HG03565 (cell line): ENCODE measurements around the gene KCNA3.
"Not testable (repeated sequence)": the region's sequence is repeated elsewhere in the genome, so short reads cannot be mapped to it uniquely, and the experiment has no call there.

Experiments used
- ATAC-seq: cut with Tn5 transposase; IDR thresholded peaks from one replicate; pipeline ENCODE4 v1.9.1; 2021; ENCODE audit warnings: mild to moderate bottlenecking, moderate library complexity; ENCODE audit not compliant: unreplicated experiment

Gene KCNA3

DNA sequence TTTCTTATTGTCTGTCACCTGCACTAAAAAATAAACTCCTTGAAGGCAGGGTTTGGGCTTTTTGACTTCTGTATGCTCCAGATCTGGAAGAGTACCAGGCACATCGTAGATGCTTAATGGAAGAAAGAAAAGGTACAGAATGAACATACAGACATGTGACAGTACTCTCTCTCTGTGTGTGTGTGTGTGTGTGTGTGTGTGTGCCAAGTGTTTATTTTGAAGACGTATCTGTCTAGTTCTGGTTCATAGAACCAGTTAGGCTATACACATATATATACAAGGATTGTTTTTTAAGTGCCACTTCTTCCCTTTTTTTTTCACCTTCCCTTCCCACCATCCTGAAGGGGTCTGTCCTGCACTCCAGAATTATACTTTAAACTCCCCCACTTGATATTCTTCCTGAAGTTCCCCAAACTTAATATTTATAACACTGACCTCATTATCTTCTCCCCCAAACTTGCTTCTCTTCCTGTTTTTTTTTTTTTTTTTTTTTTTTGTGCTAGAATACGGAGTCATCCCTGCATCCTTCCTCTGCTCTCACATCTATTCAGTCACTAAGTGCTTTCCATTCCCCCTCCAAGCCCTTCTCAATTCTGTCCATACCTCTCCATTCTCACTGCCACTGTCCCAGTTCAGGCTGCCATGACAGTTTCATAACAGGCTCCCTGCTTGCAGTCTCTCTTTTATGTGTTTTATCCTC lies 5.4 kb upstream of the KCNA3 start:
- ATAC-seq, result no peak

DNA sequence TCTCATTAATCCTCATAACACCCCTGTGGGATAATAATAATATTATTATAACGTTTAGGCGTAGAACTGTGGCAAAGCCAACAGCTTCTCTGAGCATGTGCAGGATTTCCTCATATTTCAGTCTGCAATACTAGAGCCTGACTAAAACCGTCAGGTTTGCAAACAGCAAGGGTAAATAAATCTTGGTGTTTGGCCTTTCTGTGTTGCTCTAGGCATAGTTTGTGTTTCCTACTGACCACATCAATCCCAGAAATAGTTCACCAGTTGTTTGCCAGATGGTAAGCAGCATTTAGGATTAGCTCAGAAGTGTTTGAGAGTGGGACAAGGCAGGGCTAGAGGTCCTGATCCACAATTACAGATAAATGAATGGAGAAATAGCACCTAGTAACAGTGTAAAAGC lies 2.8 kb upstream of the KCNA3 start:
- ATAC-seq, result no peak

DNA sequence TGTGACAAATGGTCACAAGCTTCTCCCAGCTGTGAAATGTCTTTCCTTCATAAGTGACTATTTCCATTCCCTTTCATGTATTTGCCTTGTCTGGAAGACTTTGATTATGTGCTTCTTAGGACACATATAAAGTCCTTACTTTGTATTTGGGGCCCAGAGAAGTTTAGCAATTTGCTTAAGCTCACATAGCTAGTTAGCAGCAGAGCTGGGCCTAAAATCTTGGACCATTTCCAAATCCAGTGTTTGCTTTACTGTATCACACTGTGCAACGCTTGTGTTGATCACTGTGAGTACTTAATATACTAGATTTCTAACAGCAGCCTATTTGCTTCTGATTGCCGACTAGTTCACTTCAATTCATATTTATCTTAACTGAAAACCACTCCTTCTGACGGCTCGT lies 2.2 kb upstream of the KCNA3 start:
- ATAC-seq, result no peak

DNA sequence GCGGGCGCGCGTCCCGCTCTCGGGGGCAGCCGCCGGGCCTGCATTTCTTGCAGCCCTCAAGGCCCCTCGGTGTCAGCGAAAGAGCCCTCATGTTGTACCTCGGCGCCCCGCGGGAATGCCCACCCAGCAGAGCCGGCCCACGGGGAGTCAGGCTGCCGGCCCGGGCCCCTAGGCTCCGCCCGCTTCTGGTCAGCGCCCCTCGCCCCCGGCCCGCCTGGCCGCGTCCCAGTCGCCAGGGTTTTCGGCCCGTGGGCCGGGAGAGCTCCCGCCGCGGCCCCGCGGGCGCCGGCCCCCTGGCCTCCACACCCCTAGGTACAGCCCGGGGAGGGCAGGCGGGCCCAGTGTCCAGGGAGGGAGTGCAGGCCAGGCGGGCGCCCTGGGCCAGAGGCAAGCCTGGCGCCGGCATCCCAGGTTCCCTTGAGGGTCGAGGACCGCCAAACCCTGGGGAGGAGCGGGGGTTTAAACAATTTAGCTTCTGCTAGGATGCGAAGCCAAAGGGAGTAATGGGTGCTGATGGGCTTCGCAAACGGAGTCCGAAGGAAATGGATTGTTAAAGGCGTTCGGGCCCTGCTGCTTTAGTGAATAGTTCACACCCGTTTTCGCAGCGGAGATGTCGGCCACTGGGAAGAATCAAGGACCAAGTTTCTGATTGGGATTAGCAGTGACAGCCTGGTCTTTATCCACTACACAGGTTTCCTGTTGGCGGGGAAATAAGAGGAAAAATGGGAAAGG lies 486 bp upstream of the KCNA3 start:
- ATAC-seq, result no peak

DNA sequence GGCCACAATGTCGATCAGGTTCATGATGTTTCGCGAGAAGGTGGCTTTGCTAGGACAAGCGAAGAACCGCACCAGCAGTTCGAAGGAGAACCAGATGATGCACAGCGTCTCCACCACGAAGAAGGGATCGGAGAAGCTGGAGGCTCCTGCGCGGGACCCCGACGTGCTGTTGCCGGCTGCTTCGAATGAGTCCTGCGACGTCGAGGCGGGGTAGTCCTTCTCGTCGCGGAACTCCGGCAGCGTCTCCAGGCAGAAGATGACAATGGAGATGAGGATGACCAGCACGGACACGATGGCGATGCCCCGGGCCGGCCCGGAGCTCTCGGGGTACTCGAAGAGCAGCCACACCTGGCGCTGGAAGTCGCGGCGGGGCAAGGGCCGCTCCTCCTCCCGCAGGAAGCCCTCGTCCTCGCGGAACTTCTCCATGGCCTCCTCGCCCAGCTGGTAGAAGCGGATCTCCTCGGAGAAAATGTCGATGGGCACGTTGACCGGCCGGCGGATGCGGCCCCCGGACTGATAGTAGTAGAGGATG lies 869 bp downstream of the KCNA3 start:
- ATAC-seq, result no peak

- ATAC-seq, result no peak
Observed at GRCh38 chr1:110673197-110673701, 1.5 kb downstream of the KCNA3 start.

- peak; percentile 53 for ATAC-seq
Observed at GRCh38 chr1:110672753-110673108, 2.0 kb downstream of the KCNA3 start.

GRCh38 chr1:110672001-110672752 lies 2.6 kb downstream of the KCNA3 start:
- ATAC-seq, result no peak

DNA sequence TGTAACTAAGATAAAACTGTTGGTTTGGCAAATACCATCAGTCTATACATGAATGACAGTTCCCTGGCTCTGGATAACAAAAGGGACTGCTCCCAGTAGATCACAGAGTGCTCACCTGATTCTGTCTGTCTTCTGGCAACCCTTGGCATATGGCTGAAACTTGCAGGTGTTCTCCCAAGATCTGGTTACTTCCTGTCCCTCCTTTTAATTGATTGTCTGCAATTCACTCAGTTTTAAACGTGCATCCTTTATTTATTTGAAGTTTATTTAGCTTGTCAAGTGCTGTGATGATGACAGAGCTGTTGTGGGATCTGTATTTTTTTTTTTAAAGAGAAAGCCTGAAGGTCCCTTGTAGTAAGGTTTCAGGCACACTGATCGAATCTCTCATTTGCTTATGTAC lies 3.4 kb downstream of the KCNA3 start:
- no peak for ATAC-seq

- no peak for ATAC-seq
Observed at GRCh38 chr1:110668549-110668948, 6.2 kb downstream of the KCNA3 start.

- ATAC-seq, result no peak
Observed at GRCh38 chr1:110667776-110668175, 7.0 kb downstream of the KCNA3 start.

- ATAC-seq, result no peak
Observed at GRCh38 chr1:110663241-110663640, 11.5 kb downstream of the KCNA3 start.

DNA sequence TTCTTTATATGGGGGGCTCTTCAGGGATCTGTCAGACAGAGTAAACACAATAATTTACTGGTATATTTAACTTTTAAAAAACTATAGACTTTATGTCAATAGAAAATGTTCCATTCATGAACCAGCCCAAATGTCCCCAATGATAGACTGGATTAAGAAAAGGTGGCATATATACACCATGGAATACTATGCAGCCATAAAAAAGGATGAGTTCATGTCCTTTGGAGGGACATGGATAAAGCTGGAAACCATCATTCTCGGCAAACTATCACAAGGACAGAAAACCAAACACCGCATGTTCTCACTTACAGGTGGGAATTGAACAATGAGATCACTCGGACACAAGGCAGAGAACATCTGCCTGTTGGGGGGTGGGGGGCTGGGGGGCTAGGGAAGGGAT lies 15.2 kb downstream of the KCNA3 start:
- not testable (repeated sequence) for ATAC-seq

- no peak for ATAC-seq
Observed at GRCh38 chr1:110657351-110657750, 17.4 kb downstream of the KCNA3 start.

DNA sequence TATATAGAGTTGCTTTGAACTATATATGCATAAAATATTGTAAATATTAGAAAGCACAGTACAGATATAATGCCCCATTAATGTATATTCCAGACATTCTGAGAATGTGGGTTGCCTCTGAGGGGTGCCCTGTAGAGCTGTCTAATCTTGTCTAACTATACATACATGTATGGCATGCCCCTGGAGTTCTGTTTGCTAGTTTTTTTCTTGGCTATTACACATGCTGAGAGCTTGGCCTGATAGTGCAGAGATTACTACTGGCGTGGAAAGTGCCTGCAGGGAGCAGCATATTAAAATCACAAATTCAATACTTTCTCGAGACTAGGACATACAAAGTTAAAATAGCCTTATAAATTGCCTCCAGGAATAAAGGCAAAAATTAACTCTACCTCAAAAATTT lies 24.1 kb downstream of the KCNA3 start:
- ATAC-seq, result no peak

DNA sequence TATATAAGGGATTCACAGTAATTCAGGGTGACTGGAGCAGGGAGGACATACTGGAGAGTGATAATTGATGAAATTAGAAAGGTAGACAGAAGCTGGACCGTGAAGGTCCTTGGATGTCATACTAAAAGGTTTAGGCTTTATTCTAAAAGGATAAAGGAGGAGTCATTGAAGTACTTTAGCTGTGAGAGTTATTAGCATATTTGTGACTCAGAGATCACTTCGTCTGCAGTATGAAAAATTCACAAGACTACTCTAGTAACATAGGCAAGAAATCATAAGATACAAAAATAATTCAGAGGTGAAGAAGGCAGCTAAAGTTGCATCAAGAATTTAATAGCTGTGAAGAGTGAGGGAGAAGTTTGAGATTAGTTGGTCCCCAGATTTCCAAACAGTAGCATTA lies 26.3 kb downstream of the KCNA3 start:
- no peak for ATAC-seq

DNA sequence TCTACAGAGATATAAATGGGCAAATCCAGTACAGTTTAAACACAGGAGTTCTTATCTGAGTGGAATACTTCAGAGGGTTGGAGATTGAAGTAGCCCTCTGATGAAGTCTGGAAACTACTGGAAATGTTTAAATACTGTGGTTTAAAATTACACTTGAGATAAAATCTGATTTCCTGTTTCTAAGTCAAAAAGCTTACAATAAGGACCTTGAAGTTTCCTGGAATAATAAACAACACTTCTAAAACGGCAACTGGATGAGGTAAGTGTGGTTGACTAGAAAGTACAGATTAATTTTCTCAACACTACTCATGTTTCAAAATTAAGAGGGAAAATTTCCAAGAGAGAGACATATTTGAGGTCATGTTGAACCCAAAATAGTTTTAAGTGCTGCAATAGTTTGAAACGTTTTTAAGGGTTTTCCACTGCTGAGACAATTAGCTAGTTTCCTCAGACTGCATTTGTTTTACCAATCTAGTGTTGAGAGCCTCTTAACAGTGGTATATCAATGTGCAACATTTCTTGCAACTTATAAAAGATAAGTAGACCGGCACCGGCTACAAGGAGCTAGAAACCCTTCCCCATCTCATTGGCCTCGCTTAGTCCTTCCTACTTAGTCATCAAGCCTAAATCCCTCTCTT lies 27.4 kb downstream of the KCNA3 start:
- no peak for ATAC-seq

DNA sequence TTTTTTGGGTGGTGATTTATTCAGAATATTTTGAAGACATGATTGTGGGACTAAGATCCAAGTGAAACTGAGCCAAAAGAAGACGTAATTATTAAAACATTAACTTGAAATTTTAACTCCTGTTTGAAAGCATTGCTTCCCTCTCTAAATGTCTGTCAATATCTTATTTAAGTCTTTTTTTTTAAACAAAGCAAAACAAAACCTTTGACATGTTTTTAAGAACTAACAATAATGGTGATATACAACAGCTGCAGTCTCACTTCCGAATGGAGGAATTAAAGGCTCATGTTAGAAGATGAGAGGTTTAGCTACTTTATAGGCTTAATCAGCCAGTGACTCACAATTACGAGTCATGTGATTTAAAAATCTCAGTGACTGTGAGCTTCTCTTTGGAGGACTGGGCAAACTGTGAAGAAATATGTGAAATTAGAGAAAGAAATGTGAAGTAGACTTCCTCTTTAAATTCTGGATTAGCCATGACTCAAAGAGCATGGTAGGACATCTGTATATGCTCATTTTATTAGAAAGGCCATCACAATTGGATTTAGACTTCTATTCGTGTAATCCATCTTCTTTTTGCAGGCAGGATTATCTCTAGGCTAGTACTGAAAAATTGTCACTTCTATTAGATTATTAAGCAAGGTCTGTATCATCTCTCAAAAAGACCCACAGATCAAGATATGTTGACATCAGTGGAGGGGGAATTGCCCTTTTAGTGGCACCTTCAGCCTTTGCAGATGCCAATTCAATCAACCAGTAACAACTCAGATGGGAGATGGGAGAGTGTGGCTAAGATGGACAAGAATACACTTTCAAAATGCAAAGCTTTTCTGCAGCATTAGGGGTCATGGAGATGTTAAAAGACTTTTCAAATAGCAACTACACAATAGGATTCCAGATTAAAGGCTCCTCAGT lies 28.7 kb downstream of the KCNA3 start:
- no peak for ATAC-seq

GRCh38 chr1:110645211-110645610 lies 29.5 kb downstream of the KCNA3 start:
- ATAC-seq, result no peak

GRCh38 chr1:110643879-110644472 lies 30.8 kb downstream of the KCNA3 start:
- no peak for ATAC-seq
